CD4-positive, alpha-beta T cell treated with Interleukin-17A for 4 hours (primary cell): Measurements from ENCODE around the gene CSF1R.

Experiments used
- DNase-seq: peaks from one replicate; pipeline ENCODE4 v3.0.0-alpha.2; 2020; ENCODE audit warnings: mixed read lengths

The CSF1R gene

GRCh38 chr5:150022158-150022531 is 64.2 kb downstream of the CSF1R start:
- no peak for DNase-seq

- no peak for DNase-seq
These were observed 64.7 kb downstream of the CSF1R start for GRCh38 chr5:150021491-150022157.

- no peak for DNase-seq
These were observed 66.1 kb downstream of the CSF1R start for GRCh38 chr5:150020249-150020648.

GRCh38 chr5:150017226-150018005 is 68.9 kb downstream of the CSF1R start:
- DNase-seq = no peak

GRCh38 chr5:150016537-150016936 is 69.8 kb downstream of the CSF1R start:
- DNase-seq = no peak

DNA sequence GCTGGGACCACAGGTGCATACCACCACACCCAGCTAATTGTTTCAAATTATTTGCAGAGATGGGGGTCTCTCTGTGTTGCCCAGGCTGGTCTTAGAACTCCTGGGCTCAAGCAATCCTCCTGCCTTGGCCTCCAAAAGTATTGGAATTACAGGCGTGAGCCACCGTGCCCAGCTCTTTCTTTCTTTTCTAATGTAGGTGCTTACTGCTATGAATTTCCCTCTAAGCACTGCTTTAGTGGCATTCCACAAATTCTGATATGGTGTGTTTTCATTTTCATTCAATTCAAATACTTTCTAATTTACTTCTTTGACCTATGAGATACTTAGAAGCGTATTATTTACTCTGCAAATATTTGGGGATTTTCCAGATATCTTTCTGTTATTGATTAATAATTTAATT is 70.9 kb downstream of the CSF1R start:
- no peak for DNase-seq

DNA sequence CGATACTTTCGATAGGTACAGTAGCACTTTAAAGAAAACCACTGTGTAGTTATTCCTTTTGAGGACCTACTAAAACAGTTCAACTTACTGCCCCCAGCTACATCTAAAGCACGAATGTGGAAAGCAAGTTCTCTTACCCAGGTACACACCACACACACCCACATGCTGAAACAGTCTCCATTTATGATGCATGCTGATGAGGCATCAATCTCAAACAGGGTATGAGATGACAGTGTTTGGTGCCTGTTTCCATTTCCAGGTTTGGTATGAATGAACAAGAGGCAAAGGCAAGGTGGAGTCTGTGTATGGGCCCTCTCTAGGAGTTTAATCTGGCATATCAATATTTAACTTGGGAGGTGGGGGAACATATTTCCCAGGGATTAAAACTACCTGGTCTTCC is 71.9 kb downstream of the CSF1R start:
- no peak for DNase-seq

- no peak for DNase-seq
These were observed 72.4 kb downstream of the CSF1R start for GRCh38 chr5:150013931-150014330.

- no peak for DNase-seq
These were observed 76.5 kb downstream of the CSF1R start for GRCh38 chr5:150009671-150010387.

- DNase-seq = no peak
These were observed 79.3 kb downstream of the CSF1R start for GRCh38 chr5:150007050-150007449.

DNA sequence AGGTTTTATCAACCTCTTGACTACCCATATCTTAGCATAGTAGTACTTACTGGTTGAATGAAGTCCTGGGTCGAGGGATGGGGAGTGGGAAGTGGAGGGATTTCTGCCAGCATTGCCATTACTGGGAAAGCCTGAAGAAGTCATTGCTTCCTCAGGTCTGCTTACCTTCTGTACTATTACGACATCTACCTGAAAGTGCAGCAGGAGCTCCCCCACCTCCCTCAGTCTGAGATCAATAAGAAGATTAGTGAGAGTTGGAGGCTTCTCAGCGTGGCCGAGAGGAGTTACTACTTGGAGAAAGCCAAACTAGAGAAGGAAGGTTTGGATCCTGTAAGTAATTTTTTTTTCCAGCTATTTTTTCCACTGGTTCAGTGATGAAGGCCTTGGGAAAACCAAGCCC is 80.0 kb downstream of the CSF1R start:
- DNase-seq = no peak
